HG03175 (cell line): ENCODE data around the gene KBTBD13.

Experiments used
- ATAC-seq: cut with Tn5 transposase; IDR thresholded peaks from one replicate; pipeline ENCODE4 v1.9.1; 2021; ENCODE audit warnings: mild to moderate bottlenecking, moderate library complexity; ENCODE audit not compliant: unreplicated experiment

KBTBD13 gene

GRCh38 chr15:65050270-65050669, 26.3 kb upstream of the KBTBD13 start:
- no peak for ATAC-seq

- ATAC-seq = no peak
Measured at GRCh38 chr15:65051266-65051665, 25.3 kb upstream of the KBTBD13 start.

- no peak for ATAC-seq
Measured at GRCh38 chr15:65052956-65053355, 23.6 kb upstream of the KBTBD13 start.

- ATAC-seq = no peak
Measured at GRCh38 chr15:65054333-65055200, 22.0 kb upstream of the KBTBD13 start.

DNA sequence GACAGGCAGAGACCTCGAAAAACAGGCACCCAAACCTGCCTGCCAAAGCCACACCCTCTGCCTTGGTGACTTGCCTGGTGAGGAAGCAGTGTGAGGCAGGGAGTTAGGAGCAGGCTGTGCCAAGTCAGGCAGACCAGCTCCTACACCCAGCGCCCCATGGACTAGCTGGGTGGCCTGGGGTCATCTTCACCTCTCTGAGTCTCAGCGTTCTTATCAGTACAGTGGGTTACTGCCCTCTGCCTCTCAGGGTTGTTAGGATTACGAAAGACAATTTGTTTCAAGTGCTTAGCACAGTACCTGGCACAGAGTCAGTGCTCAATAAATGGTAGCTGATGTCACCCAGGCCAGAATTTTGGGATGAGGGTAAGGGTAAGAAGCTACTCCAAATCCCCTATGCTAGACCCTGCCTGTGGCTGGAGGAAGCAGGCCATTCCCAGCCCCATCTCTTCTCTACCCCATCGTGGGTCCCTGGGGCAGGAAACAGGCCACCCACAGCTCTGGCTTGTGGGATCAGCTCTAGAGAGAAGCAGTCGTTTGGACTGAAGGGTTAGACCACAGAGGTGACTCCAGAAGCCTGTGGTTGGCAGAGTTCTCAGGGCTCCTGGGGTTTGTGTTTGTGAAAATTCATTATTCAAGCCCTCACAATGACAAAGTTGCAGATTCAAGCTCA, 21.2 kb upstream of the KBTBD13 start:
- no peak for ATAC-seq

DNA sequence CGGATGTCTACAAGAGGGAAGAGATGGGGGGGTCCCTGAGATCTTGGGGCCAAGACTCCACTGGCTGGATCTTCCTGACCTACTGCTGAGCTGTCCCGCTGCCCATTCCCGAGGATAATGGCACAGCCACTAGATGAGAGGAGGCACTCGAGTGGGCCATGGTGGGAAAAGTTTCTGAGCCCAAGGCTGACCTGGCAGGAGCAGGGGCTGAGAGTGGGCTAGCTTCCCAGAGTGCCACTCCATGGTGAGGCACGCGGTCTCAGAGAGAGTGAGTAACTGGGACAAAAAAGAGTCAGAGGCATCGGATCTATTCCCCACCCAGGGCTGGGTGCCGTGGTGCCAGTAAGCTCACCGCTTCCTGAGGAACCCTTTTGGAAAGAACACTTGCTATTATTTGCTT, 20.4 kb upstream of the KBTBD13 start:
- no peak for ATAC-seq

- no peak for ATAC-seq
Measured at GRCh38 chr15:65056868-65057548, 19.5 kb upstream of the KBTBD13 start.

DNA sequence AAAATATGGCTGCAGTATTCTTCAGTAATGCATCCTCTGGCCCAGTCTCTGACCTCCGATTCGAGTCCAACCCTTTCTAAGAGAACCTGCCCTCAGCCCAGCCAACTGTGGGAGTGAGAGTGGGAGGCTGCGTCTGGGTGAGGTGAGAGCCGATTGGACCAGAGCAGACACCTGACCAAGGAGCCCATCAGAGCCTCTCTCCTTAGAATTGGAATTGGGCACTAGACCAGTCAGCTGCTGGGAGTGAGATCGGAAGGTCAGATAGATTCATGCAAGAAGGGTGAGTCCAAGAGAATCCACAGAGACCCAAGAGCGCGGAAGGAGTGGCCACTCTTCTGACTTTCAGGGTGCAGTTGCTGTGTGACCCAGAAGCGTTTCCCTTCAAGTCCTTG, 19.0 kb upstream of the KBTBD13 start:
- ATAC-seq = no peak

GRCh38 chr15:65058394-65059368, 17.9 kb upstream of the KBTBD13 start:
- no peak for ATAC-seq

DNA sequence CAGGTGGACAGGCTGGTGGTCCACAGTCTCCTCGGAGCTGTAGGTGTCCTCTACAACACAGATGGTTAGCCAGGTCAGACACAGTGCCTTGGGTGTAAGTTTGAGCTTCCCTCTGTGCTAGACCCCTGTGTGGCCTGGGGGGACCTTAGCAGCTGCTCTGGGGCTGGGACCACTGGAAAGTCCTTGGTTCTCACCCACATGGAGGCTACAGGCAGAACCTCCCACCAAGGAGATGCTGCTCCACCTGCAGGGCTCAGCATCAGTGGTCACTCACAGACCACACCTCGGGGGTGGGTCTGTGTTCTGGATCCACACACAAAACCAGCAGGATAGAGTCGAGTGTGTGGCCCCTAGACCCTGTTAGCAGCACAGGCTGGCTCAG, 17.2 kb upstream of the KBTBD13 start:
- no peak for ATAC-seq

- ATAC-seq = no peak
Measured at GRCh38 chr15:65059931-65060596, 16.5 kb upstream of the KBTBD13 start.

DNA sequence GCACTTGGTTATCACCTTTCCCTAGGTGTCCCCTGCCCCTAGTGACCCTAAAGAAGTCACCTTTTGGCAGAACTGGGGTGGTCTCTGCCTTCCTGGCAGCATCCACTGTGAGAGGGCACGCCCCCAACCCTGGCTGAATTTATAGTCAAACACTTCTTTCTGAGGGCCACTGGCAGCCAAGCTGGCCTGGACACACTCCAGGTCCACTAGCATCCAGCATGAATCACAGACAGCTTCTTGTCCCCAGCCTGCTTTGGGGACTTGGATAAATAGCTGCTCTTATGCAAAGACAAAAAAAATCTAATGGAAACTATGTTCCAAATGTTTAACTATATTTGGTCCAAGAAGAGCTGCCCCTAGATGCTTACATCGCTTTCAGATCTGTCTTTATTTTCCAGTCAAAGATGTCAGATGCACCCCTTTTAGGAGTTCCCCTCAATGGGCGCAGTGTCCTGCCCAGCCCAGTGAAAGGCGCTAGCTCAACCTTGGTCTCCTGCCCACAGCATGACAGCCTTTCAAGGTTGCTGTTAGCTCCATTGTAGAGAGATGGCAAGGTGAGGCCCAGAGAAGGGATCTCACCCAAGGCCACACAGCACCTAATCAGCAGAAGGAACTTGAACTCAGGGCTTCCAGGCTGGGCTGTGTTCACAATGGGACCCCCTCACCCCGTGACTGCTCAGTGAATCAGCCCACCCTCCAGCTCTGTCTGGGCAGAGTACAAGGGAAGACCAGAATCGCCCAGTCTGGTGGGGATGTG, 15.7 kb upstream of the KBTBD13 start:
- no peak for ATAC-seq

DNA sequence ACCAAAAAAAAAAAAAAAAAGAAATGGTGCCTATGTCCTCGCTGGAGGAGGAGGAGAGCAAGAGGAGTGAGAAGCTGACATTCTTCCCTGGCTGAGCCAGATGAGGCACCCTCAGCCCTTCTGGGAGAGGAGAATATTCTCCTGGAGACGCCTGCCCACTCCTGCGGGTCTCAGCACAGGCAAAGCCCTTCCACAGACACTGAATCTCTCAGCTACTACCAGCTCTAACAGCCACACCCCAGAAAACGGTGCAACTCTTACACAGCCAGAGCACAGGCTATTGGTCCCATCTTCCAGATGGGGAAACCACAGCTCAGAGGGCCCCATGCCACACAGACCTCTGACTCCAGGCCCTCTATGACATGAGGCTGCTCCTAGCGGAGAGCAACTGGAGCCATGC, 14.5 kb upstream of the KBTBD13 start:
- ATAC-seq = no peak

GRCh38 chr15:65062726-65063125, 13.8 kb upstream of the KBTBD13 start:
- no peak for ATAC-seq

- no peak for ATAC-seq
Measured at GRCh38 chr15:65066001-65066634, 10.4 kb upstream of the KBTBD13 start.

GRCh38 chr15:65066635-65067316, 9.8 kb upstream of the KBTBD13 start:
- no peak for ATAC-seq

DNA sequence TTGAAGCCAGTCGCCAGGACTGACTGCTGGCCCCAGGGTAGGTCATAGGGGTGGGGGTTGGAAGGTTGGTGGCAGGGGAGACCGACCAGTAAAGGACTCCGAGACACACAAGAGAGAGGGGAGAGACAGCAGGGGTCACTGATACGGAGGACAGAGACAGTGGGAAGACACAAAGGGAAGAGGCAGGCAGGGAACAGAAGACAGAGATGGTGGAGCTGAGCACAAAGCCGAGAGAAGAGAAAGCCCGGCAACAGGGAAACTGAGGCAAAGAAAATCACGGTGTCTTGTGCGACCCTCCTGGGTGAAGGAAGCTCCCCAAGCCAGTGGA, 9.3 kb upstream of the KBTBD13 start:
- no peak for ATAC-seq

- ATAC-seq = no peak
Measured at GRCh38 chr15:65067645-65068402, 8.7 kb upstream of the KBTBD13 start, which contains the start of gene RASL12. Gene RASL12, minus strand, starts transcription at chr15:65067991. Its CDS starts 156 bp downstream, at chr15:65067835.
